SK-N-MC (cell line): ENCODE results near the gene MTERF1.

Experiments used
- EZH2 ChIP-seq: fragments of 200-600 bp; sonication (generic); IDR thresholded peaks from one replicate; pipeline ENCODE4 v1.6.1; 2017; ENCODE audit warnings: antibody characterized with exemption
- POLR2AphosphoS5 ChIP-seq: IDR thresholded peaks from 2 replicates; pipeline ENCODE4 v1.6.1; 2012; ENCODE audit warnings: mild to moderate bottlenecking, low read depth, low read length, borderline replicate concordance

GRCh38 chr7:91880016-91880412, 488 bp downstream of the MTERF1 start:
- TF ChIP-seq POLR2AphosphoS5 (no peak), EZH2 (no peak)
